ENCODE data around the gene GAD1.

The GAD1 gene

DNA sequence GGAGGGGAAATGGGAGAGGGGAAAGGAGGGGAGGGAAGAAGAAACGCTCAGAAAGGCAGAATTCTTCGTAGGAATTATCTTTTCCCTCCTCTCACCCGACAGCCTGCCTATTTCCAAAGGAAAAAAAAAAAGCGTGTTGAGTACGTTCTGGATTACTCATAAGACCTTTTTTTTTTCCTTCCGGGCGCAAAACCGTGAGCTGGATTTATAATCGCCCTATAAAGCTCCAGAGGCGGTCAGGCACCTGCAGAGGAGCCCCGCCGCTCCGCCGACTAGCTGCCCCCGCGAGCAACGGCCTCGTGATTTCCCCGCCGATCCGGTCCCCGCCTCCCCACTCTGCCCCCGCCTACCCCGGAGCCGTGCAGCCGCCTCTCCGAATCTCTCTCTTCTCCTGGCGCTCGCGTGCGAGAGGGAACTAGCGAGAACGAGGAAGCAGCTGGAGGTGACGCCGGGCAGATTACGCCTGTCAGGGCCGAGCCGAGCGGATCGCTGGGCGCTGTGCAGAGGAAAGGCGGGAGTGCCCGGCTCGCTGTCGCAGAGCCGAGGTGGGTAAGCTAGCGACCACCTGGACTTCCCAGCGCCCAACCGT lies at the start of gene GAD1:
TSS of gene GAD1 (plus strand) at position 384 of the 589 bp plus-strand sequence. CDS start 1,705 bp downstream, outside the sequence.
- DNase-seq = peak; percentile 82

DNA sequence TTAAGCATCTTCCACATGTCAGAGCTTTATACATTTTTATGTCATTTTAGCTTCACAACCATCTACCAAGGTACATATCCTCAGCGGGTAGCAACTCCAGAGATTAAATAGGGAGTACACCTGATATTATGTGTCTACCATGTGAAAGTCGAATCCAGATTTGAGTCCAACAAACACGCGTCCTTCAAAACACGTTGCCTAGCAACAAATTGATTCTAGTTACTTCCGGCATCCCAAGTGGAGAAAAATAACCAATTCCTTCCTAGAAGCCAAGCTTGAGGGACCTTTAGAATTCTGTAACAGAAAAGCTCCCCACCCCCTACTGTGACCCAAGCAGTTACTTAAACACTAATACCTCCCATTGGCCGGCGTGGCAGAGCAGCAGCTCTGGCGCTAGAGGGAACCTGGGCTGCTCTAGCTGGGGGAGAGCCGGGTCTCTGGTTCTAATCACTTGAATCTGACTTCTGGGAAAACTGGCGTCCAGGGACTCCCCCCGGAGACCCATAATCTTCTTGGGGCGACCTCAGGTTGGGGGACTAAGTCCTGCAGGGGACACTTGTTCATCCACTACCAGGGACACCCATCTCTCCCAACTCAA lies 46.6 kb upstream of the GAD1 start, which contains the start of gene ERICH2:
TSS of gene ERICH2 (plus strand) at position 371 of the 598 bp plus-strand sequence. CDS start 304 bp downstream, outside the sequence.
- peak; percentile 71 for DNase-seq

GRCh38 chr2:170770606-170771420 lies 45.9 kb upstream of the GAD1 start:
- DNase-seq = peak; percentile 81

GRCh38 chr2:170771421-170771937 lies 45.2 kb upstream of the GAD1 start:
- DNase-seq = no peak

- DNase-seq = no peak
These were observed 44.4 kb upstream of the GAD1 start for GRCh38 chr2:170772295-170772694.

GRCh38 chr2:170774074-170774473 lies 42.6 kb upstream of the GAD1 start:
- DNase-seq = no peak

DNA sequence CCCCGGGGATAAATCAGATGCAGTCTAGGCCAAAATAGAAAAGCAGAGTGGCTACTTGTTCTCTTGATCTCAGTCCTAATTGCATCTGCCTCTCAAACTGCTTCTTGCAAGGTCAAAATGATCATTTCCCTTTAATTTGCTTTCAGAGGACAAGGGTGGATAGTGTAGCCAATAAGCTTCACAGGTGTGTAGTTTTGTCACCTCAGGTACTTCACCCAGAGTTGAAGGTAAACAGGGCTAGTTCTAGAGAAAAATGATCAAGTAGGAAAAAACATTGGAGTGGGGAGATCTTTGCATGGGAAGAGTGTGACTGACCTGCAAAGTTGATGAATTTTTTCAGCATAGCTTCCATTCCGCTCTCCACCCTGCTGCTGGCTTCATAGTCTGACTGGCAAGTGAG lies 37.8 kb upstream of the GAD1 start:
- no peak for DNase-seq

DNA sequence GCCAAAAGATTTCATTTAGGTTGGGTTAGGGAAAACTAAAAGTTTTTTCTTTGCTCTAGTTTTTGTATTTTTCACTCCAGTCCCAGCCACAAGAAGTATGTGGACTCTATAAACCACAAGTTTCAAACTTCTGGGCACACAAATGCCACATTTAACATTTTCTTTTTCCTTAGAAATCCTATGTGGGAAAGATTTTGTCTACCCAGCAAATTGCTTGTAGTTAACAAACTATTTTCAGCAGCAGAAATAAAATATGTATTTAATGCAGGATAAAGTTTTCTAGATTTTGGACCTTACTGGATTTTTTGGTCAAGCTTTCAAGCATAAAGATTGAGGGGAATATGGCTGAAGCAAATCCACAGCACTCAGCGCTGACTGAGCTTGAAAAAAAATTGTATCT lies 37.4 kb upstream of the GAD1 start:
- DNase-seq = no peak

DNA sequence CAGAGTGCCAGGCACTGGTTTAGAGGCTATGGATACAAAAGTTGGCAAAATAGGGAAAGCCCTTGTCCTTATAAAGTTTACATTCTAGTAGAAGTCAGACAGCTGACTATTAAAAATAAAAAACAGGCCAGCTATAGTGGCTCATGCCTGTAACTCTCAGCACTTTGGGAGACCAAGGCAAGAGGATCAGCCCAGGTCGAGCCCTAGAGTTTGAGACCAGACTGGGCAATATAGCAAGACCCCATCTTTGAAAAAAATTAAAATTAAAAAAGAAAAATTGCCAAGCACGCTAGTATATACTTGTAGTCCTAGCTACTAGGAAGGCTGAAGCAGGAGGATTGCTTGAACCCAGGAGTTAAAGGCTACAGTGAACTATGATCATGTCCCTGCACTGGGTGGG lies 34.0 kb upstream of the GAD1 start:
- DNase-seq = no peak

- no peak for DNase-seq
These were observed 33.1 kb upstream of the GAD1 start for GRCh38 chr2:170783549-170783948.

GRCh38 chr2:170798996-170799395 lies 17.7 kb upstream of the GAD1 start:
- DNase-seq = no peak

GRCh38 chr2:170806548-170806947 lies 10.1 kb upstream of the GAD1 start:
- DNase-seq = no peak

DNA sequence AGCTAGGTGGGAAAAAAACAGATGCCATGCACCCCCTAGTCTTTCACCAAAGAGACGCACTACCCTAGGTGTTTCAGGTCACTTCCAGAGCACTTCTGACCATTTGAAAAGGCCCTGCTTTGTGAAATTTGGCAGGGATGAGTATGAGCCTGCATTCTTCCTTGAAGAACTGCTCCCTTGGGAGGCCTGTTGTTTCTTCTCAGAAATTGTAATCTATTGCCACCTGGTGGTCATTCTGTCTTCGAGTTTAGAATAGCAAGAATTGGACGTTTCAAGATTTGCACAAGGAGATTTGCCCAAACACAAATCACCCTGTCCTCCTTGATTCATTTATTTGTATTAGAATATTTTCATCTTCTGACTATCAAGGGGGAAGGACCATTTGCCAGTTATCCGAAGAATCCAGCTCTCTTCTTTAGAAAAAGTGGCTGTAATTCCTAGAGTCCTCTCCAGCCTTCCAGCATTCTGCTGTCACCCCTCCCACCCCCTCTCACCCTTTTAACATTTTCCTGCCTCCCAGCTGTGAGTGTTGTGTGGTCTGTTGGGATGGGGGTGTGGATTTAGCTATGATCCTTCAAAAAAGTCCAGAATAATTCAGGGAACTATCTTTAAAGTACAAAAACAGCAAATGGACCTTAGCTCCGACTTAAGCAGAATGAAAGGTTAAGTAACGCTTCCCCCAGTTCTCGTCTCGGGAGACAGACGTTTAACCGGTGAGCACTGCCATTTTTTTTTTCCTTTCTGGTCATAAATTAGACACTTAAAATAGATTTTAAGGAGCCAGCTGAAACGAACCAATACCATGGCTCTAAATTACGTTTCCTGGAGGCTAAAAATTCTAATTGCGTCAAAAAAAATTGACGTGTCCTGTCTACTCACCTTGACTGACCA lies 3.7 kb upstream of the GAD1 start:
- no peak for DNase-seq

GRCh38 chr2:170813611-170814532 lies 2.8 kb upstream of the GAD1 start:
- DNase-seq = no peak

DNA sequence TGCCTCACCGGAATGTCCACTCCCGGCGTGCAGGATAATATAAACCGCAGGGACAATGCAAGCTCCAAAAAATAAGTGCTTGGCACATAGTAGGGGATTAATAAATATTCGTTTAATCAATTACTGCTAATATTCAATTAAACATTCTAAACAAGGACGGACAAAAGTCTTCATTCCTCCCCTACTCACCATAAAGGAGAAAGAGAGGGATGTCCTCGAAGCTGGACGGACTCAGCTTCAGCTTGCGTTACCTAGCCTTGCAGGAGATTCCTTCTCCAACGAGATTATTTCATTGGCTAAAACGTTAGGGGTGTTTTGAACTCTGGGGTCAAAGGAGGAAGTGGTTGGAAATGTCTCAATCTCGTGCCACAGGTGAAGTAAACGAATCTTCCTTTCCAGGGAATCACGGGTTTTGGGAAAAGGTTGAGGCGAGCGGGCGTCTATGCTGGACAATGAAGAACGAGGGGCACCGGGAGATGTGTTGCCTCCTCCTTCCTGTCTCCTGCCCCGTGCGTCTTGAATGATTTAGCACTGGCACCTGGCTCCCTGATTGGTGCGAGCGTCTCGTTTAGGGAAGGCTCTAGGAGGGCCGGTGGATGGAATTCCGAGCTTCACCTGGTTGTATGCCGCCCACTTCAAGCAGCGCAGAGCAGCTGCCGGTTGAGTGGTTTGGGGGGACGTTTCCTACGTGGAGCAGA lies 2.0 kb upstream of the GAD1 start:
- DNase-seq = no peak

DNA sequence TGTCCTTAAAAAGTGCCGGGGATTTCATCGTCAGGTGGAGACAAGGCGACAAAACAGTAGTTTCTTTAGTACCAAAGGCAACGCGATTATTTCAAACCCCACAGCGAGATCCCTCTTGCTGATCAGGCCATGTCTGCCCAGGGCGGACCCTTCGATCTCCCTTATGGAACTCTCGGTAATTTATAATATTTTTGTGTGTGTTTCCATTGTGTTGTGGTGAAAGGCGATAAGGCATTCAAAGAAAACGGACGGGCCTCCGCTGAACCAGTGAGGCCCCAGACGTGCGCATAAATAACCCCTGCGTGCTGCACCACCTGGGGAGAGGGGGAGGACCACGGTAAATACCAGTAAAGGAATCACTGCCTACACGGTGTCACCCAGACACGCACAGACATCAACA lies 1.4 kb upstream of the GAD1 start:
- DNase-seq = no peak

- peak; percentile 83 for DNase-seq
These were observed 762 bp upstream of the GAD1 start for GRCh38 chr2:170815746-170816503.

DNA sequence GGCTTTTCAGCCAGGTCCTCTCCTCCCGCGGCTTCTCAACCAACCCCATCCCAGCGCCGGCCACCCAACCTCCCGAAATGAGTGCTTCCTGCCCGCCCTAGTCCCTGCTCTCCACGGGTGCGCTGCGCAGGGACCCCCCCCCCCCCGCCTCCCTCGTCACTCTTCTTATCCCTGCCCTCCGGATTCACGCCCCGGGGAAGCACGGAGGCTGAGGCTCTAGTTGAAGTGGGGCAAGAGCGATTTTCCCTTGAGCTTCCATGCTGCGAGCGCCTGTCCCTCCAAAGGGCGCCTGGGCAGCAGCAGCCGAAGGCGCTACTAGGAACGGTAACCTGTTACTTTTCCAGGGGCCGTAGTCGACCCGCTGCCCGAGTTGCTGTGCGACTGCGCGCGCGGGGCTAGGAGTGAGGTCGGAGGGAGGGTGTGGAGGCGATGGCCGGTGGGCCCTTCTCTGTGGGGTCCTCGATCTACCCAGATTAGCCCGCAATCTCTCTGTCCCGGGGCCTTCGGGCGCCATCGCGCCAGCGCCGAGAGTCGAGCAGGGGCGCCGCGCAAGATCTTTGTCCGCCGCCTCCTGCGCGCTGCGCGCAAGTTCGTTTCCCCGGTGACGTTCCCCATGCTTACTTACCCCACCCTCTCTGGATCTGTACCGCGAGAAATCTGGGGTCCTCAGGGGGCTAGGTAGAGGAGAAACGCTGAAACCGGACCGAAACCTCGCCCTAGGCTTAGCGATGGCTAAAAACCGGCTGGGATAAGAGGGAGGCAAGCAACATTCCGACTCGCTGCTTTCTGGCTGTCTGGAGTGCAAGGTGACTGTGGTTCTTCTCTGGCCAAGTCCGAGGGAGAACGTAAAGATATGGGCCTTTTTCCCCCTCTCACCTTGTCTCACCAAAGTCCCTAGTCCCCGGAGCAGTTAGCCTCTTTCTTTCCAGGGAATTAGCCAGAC lies 677 bp downstream of the GAD1 start:
- peak; percentile 72 for DNase-seq

All from activated CD8-positive, alpha-beta memory T cell treated with anti-CD3 and anti-CD28 coated beads, Interleukin-2, amount 50 U/mL, for 48 hours (primary cell).